Sigmoid colon (tissue), 3 donors: ENCODE measurements around the gene ZNF132.

ENCODE experiments used
- POLR2A ChIP-seq, 2 donors: fragments of 450-650 bp; IDR thresholded peaks; one replicate each; pipeline ENCODE4 v1.6.1; 2016; ENCODE audit warnings: antibody characterized with exemption in 2 of 2, mild to moderate bottlenecking in 2 of 2, moderate library complexity in 2 of 2
- TF ChIP-seq, protein P1 (sequence below), 4 experiments: fragments of 450-650 bp in 3 of 4; fragments of 200-600 bp in 1 of 4; IDR thresholded peaks; one replicate each; pipeline ENCODE4 v1.5.1; 2016 to 2019; ENCODE audit warnings: antibody characterized with exemption in 4 of 4, mild to moderate bottlenecking in 3 of 4, moderate library complexity in 2 of 4

DNA sequence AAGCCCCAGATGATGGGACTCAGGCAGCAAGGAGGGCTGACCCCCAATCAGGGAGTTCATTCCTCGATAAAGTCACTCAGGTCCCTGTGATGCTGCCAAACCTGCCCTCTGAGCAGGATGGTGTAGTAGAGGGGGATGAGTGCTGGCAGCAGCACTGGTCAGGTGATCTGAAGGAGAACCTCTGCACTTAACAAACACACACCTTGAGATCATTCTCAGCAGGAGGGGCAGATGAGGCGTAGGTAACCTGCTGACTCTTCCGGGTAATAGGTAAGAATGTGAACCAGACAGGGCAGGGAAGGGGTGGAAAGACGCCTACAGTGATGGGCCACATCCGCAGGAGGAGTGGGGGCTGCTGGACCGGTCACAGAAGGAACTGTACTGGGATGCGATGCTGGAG lies 39.4 kb upstream of the ZNF132 start:
- TF ChIP-seq POLR2A (IDR thresholded peaks at IDR 0.05) = no peak
- TF ChIP-seq, protein P1, sequence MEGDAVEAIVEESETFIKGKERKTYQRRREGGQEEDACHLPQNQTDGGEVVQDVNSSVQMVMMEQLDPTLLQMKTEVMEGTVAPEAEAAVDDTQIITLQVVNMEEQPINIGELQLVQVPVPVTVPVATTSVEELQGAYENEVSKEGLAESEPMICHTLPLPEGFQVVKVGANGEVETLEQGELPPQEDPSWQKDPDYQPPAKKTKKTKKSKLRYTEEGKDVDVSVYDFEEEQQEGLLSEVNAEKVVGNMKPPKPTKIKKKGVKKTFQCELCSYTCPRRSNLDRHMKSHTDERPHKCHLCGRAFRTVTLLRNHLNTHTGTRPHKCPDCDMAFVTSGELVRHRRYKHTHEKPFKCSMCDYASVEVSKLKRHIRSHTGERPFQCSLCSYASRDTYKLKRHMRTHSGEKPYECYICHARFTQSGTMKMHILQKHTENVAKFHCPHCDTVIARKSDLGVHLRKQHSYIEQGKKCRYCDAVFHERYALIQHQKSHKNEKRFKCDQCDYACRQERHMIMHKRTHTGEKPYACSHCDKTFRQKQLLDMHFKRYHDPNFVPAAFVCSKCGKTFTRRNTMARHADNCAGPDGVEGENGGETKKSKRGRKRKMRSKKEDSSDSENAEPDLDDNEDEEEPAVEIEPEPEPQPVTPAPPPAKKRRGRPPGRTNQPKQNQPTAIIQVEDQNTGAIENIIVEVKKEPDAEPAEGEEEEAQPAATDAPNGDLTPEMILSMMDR (IDR thresholded peaks at IDR 0.05) = no peak
